Activated naive CD4-positive, alpha-beta T cell treated with anti-CD3 and anti-CD28 coated beads, Interleukin-2, amount 50 U/mL, for 24 hours (primary cell): ENCODE data around the gene L3MBTL4.
"Not testable (repeated sequence)": the region's sequence is repeated elsewhere in the genome, so short reads cannot be mapped to it uniquely, and the experiment has no call there.

ENCODE experiments used
- H3K27ac Mint-ChIP-seq: one replicate; pipeline ENCODE4 v1.8.0; 2021; ENCODE audit warnings: mild to moderate bottlenecking, mixed read lengths
- H3K27me3 Mint-ChIP-seq: one replicate; pipeline ENCODE4 v1.8.0; 2021; ENCODE audit warnings: mixed read lengths
- H3K36me3 Mint-ChIP-seq: one replicate; pipeline ENCODE4 v1.8.0; 2021; ENCODE audit warnings: mixed read lengths
- H3K4me1 Mint-ChIP-seq: one replicate; pipeline ENCODE4 v1.8.0; 2021; ENCODE audit warnings: mixed read lengths
- H3K4me3 Mint-ChIP-seq: one replicate; pipeline ENCODE4 v1.8.0; 2021; ENCODE audit warnings: mild to moderate bottlenecking, mixed read lengths
- H3K9me3 Mint-ChIP-seq: one replicate; pipeline ENCODE4 v1.8.0; 2021; ENCODE audit warnings: mixed read lengths

Gene L3MBTL4

GRCh38 chr18:6315517-6316331 is 99.0 kb downstream of the L3MBTL4 start:
- no peaks in the 10 kb centered on the region for H3K4me1 Mint-ChIP-seq
- no peak overlapping the region for H3K27ac Mint-ChIP-seq
- no peaks in the 10 kb centered on the region for H3K36me3 Mint-ChIP-seq
- no peaks in the 10 kb centered on the region for H3K27me3 Mint-ChIP-seq
- no peak overlapping the region for H3K4me3 Mint-ChIP-seq
- peaks cover 2% of the 10 kb centered on the region for H3K9me3 Mint-ChIP-seq

GRCh38 chr18:6313415-6313814 is 101.3 kb downstream of the L3MBTL4 start:
- Mint-ChIP-seq H3K9me3 (no peaks in the 10 kb centered on the region), H3K27ac (no peak overlapping the region), H3K4me3 (no peak overlapping the region), H3K36me3 (no peaks in the 10 kb centered on the region), H3K4me1 (no peaks in the 10 kb centered on the region), H3K27me3 (no peaks in the 10 kb centered on the region)

- H3K4me3 Mint-ChIP-seq = no peak overlapping the region
- H3K36me3 Mint-ChIP-seq = no peaks in the 10 kb centered on the region
- H3K27ac Mint-ChIP-seq = no peak overlapping the region
- peaks cover 3% of the 10 kb centered on the region for H3K9me3 Mint-ChIP-seq
- H3K4me1 Mint-ChIP-seq = no peaks in the 10 kb centered on the region
- no peaks in the 10 kb centered on the region for H3K27me3 Mint-ChIP-seq
Measured at GRCh38 chr18:6311456-6312215, 103.1 kb downstream of the L3MBTL4 start.

- H3K9me3 Mint-ChIP-seq = peaks cover 3% of the 10 kb centered on the region
- no peaks in the 10 kb centered on the region for H3K36me3 Mint-ChIP-seq
- H3K27me3 Mint-ChIP-seq = no peaks in the 10 kb centered on the region
- H3K27ac Mint-ChIP-seq = no peak overlapping the region
- H3K4me3 Mint-ChIP-seq = no peak overlapping the region
- H3K4me1 Mint-ChIP-seq = no peaks in the 10 kb centered on the region
Measured at GRCh38 chr18:6310714-6311113, 104.0 kb downstream of the L3MBTL4 start.

GRCh38 chr18:6297875-6298274 is 116.8 kb downstream of the L3MBTL4 start:
- H3K36me3 Mint-ChIP-seq = no peaks in the 10 kb centered on the region
- H3K27ac Mint-ChIP-seq = no peak overlapping the region
- peaks cover 1% of the 10 kb centered on the region for H3K9me3 Mint-ChIP-seq
- H3K4me3 Mint-ChIP-seq = no peak overlapping the region
- no peaks in the 10 kb centered on the region for H3K27me3 Mint-ChIP-seq
- peaks cover 9% of the 10 kb centered on the region for H3K4me1 Mint-ChIP-seq

GRCh38 chr18:6294148-6294784 is 120.4 kb downstream of the L3MBTL4 start:
- Mint-ChIP-seq H3K27me3 (no peaks in the 10 kb centered on the region), H3K36me3 (no peaks in the 10 kb centered on the region), H3K4me3 (no peak overlapping the region), H3K4me1 (peaks cover 9% of the 10 kb centered on the region), H3K9me3 (peaks cover 6% of the 10 kb centered on the region), H3K27ac (no peak overlapping the region)

DNA sequence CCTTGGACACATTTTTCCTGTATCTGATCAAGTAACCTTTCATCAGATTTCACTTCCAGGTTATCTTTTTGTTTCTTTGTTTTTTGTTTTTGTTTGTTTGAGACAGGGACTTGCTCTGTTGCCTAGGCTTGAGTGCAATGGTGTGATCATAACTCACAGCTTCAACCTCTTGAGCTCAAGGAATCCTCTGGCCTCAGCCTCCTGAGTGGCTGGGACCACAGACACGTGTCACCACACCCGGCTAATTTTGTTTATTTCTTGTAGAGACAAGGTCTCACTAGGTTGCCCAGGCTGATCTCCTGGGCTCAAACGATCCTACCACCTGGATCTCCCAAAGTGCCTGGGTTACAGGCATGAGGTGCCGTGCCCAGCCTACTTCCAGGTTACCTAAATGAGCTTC is 124.9 kb downstream of the L3MBTL4 start:
- Mint-ChIP-seq H3K9me3 (peaks cover 6% of the 10 kb centered on the region), H3K4me3 (no peak overlapping the region), H3K27me3 (no peaks in the 10 kb centered on the region), H3K27ac (no peak overlapping the region), H3K36me3 (no peaks in the 10 kb centered on the region), H3K4me1 (peaks cover 9% of the 10 kb centered on the region)

- no peaks in the 10 kb centered on the region for H3K36me3 Mint-ChIP-seq
- no peak overlapping the region for H3K4me3 Mint-ChIP-seq
- H3K27ac Mint-ChIP-seq = no peak overlapping the region
- H3K27me3 Mint-ChIP-seq = no peaks in the 10 kb centered on the region
- H3K9me3 Mint-ChIP-seq = no peaks in the 10 kb centered on the region
- H3K4me1 Mint-ChIP-seq = no peaks in the 10 kb centered on the region
Measured at GRCh38 chr18:6286585-6286984, 128.1 kb downstream of the L3MBTL4 start.

DNA sequence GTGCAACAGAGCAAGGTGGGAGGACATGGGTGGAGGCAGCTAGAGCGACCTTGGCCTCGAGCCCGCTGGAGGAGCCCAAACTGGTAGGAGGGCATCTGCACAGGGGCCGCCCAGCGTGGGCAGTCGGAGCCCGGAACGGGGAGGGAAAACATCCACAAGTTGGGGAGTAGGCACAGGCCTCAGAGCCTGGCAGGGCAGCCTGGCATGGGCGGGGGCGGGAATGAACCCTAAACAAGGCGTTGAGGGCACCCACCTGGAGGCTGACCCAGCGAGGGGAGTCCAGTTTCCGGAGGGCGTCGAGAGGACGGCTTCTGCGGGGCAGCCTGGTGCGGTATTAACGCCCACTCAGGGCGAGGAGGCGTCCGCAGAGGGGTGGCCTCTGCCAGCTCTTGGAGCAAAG is 129.9 kb downstream of the L3MBTL4 start:
- Mint-ChIP-seq H3K4me1 (no peaks in the 10 kb centered on the region), H3K27me3 (no peaks in the 10 kb centered on the region), H3K4me3 (no peak overlapping the region), H3K9me3 (no peaks in the 10 kb centered on the region), H3K27ac (no peak overlapping the region), H3K36me3 (no peaks in the 10 kb centered on the region)

DNA sequence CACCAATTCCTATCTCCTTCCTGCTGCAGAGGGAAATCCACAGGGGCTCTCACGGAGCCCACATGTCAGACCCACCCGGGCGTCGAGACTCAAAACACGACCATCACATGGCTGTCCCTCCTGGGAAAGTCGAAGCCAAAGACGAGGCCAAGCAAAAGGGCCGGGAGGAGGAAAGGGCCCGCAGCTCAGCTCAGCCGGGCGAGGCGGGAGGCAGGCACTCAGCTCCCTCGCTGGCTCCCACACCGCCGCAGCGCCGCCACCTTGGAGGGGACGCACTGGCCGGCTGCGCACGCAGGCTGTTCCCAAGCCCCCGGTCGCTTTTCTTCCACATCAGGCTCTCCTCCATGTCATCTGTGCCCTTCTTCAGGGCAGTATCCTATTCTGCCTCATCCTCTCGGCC is 130.4 kb downstream of the L3MBTL4 start:
- no peak overlapping the region for H3K4me3 Mint-ChIP-seq
- no peaks in the 10 kb centered on the region for H3K27me3 Mint-ChIP-seq
- H3K36me3 Mint-ChIP-seq = no peaks in the 10 kb centered on the region
- H3K27ac Mint-ChIP-seq = no peak overlapping the region
- H3K9me3 Mint-ChIP-seq = no peaks in the 10 kb centered on the region
- H3K4me1 Mint-ChIP-seq = no peaks in the 10 kb centered on the region

DNA sequence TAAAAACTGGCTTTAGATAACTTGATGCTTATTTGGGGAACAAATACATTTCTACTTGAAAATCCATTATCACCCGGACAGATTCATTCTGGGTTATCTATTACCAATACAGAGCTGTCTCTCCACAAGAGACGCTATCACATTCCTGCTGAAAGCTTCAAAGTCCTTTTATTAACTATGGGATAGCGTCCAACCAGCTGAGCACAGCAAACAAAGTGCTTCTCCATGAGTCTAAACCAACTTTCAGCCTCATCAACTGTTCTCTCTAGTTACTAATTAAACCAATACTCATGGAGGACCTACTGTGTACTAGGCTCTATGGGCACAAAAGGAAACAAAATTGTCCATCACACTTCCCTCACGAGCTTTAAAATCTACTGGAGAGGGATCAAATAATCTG is 132.8 kb downstream of the L3MBTL4 start:
- Mint-ChIP-seq H3K4me1 (no peaks in the 10 kb centered on the region), H3K4me3 (no peak overlapping the region), H3K9me3 (no peaks in the 10 kb centered on the region), H3K27ac (no peak overlapping the region), H3K36me3 (no peaks in the 10 kb centered on the region), H3K27me3 (no peaks in the 10 kb centered on the region)

DNA sequence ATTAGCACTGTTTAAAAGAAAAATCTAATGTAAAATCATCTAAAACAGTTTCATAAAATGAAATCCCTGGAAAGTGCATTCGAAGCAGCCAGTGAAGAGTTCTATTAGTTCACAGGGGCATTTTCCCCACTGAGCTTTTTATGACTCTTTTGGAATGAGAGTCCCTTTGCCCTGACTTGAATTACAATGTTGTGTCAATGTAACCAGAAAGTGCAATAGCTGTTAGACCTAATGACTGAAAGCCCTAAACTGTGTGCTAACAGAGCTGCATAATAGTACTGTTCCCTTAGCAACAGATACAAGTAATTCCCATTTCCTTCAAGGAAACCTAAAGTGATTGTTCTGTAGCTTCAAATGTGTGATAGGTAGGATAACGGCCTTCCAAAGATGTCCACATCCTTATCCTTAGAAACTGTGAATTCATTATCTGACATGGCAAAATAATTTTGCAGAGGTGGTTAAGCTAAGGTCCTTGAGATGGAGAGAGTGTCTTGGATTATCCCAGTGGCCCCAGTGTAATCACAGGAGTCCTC is 134.4 kb downstream of the L3MBTL4 start:
- Mint-ChIP-seq H3K4me1 (no peaks in the 10 kb centered on the region), H3K27me3 (no peaks in the 10 kb centered on the region), H3K9me3 (no peaks in the 10 kb centered on the region), H3K4me3 (no peak overlapping the region), H3K36me3 (no peaks in the 10 kb centered on the region), H3K27ac (no peak overlapping the region)

DNA sequence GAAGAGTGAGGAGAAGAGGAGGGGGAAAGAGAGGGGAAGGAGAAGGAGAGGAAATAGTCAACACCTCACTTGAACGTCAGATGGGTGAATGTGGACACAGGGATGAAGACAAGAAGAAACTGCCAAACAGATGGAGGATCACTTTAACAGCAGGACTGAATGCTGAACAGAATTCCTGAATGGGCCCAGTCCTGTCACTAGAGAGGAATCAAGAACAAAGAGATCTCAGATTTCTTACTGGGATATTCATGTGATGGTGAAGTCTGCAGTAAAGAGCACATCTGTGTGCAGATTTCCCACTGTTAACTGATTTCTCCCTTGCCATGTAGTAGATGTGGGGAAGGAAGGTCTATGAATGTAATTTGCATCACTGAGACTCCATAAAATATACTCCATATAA is 135.4 kb downstream of the L3MBTL4 start:
- Mint-ChIP-seq H3K27ac (no peak overlapping the region), H3K4me1 (no peaks in the 10 kb centered on the region), H3K27me3 (no peaks in the 10 kb centered on the region), H3K9me3 (no peaks in the 10 kb centered on the region), H3K4me3 (no peak overlapping the region), H3K36me3 (no peaks in the 10 kb centered on the region)

DNA sequence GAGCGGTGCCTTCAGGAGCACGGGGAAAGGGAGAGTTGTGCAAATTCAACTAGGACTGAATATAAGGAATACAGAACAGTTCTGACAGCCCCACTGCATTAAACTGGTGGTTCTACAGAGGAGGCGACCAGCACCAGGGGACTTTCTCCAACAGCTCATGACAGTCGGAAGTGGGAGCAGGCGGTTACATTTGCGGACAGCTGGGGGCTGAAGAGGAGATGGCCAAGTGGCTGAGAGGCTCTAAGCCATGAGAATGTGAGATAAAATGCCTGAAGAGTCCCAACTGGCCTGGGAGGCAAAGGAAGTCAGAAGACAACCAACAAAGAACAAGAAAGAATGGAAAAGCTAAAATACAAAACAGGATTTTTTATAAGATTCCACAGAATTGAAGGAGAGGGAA is 141.3 kb downstream of the L3MBTL4 start:
- H3K27me3 Mint-ChIP-seq = no peaks in the 10 kb centered on the region

DNA sequence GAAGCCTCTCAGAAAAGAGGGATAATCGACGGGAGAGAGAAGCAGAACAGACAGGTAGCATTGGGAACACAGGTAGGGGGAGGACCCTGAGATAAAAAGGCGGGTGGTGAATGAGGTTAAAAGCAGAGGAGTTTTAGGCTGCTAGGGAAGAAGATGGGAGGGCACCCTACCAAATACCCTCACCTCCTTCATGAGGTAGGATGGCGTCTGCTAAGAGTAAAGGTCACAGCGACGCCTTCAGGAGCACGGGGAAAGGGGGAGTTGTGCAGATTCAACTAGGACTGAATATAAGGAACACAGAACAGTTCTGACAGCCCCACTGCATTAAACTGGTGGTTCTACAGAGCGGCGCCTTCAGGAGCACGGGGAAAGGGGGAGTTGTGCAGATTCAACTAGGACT is 142.6 kb downstream of the L3MBTL4 start:
- not testable (repeated sequence) for H3K4me3 Mint-ChIP-seq, H3K36me3 Mint-ChIP-seq, H3K4me1 Mint-ChIP-seq, H3K27ac Mint-ChIP-seq, H3K27me3 Mint-ChIP-seq, H3K9me3 Mint-ChIP-seq

More for the DNA sequence above, 141.3 kb downstream of the L3MBTL4 start:
- H3K4me3 Mint-ChIP-seq = no peak overlapping the region
- no peak overlapping the region for H3K27ac Mint-ChIP-seq
- no peaks in the 10 kb centered on the region for H3K36me3 Mint-ChIP-seq
- no peaks in the 10 kb centered on the region for H3K9me3 Mint-ChIP-seq
- H3K4me1 Mint-ChIP-seq = no peaks in the 10 kb centered on the region

DNA sequence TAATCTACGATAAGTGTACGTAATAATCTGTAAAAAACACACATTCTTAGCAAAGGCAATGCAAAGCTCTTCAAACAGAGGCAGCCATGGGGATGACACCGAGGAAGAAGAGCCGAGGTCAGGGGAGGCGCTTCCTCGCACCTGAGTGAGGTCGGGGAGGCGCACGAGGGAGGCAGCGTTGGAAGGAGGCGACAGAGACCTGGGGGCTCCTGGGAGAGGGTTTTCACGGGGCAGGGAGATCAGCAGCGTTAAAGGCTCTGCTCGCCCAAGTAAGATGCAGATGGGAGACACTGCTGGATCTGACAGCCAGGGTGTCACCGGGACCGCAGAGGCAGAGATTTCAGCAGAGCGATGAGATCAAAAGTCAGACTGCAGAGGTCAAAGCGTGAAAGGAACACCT is 143.1 kb downstream of the L3MBTL4 start:
- no peak overlapping the region for H3K27ac Mint-ChIP-seq

More for the DNA sequence above, 143.1 kb downstream of the L3MBTL4 start:
- Mint-ChIP-seq H3K4me3 (no peak overlapping the region), H3K4me1 (no peaks in the 10 kb centered on the region), H3K36me3 (no peaks in the 10 kb centered on the region), H3K27me3 (no peaks in the 10 kb centered on the region), H3K9me3 (no peaks in the 10 kb centered on the region)
